ENCODE results near the gene TRNP1. TPM values are rescaled to one million over a fixed set of nuclear protein-coding genes. Genes with fewer than 3 reads are reported as not detected.

TRNP1 gene
- total and polyA plus RNA-seq, 10 of the 15 experiments (the other 5 are each of a cell fraction or from before 2014, with no cell fraction given): 0.13 TPM; not detected in 9

GRCh38 chr1:27009601-27010197 lies 16.2 kb downstream of the TRNP1 start:
- Histone ChIP-seq H2AFZ (ENCODE audit: control insufficient read depth, low read depth, low read length) (no peak overlapping the region), H3K27ac (ENCODE audit: control insufficient read depth, insufficient read depth) (no peak overlapping the region), H4K20me1 (ENCODE audit: control insufficient read depth, insufficient read depth) (no peaks in the 10 kb centered on the region), H3K9ac (ENCODE audit: control insufficient read depth, insufficient read depth, low read length) (no peak overlapping the region), H3K4me3 (no peak overlapping the region), H3K4me2 (ENCODE audit: control insufficient read depth, insufficient read depth) (no peak overlapping the region), H3K4me1 (ENCODE audit: control insufficient read depth, insufficient read depth, low read length) (no peaks in the 10 kb centered on the region), H3K27me3 (replicated peaks in 1 of 2; ENCODE audit: control insufficient read depth in 2 of 2, insufficient read depth in 2 of 2, low read length in 1 of 2) (peaks cover 3 to 5% of the 10 kb centered on the region in 2 experiments; a peak in 3 of 4 replicates), H3K9me3 (replicated peaks; ENCODE audit: control insufficient read depth, insufficient read depth, low read length) (no peaks in the 10 kb centered on the region), H3K79me2 (ENCODE audit: control insufficient read depth, insufficient read depth, low read length) (no peaks in the 10 kb centered on the region), H3K36me3 (ENCODE audit: control insufficient read depth in 2 of 2, insufficient read depth in 2 of 2, low read length in 1 of 2) (no peaks in the 10 kb centered on the region)
- no peak for ATAC-seq
- ChIA-PET CTCF (interaction anchor here (3.9 kb wide), 1 partner anchor 13 kb away, joined by 31 read pairs; no protein-coding TSS in a partner anchor), RAD21 (ENCODE audit: unreplicated experiment) (no interaction called here), POLR2A (interaction anchor here (0.5 kb wide), 1 partner anchor 42 kb away, joined by 3 read pairs; no protein-coding TSS in a partner anchor), SMC1A (ENCODE audit: uncharacterized antibody, unreplicated experiment) (interaction anchor here (0.7 kb wide), 1 partner anchor 36 kb away, joined by 3 read pairs; no protein-coding TSS in a partner anchor)
- no peak for FAIRE-seq
- in situ Hi-C loops (cut with MboI) (no loop called here), intact Hi-C loops (cut with micrococcal nuclease; ENCODE audit: unreplicated experiment) (no loop called here)
- no peak for DNase-seq (ENCODE audit: low read depth, low spot score)
- BruUV-seq (replicated peaks): no TSS peak
- TF ChIP-seq ZBTB40 (IDR thresholded peaks at IDR 0.05; ENCODE audit: borderline replicate concordance) (no peak), REST (IDR thresholded peaks at IDR 0.05; ENCODE audit: low read depth, low read length) (no peak), CHD1 (IDR thresholded peaks at IDR 0.05; ENCODE audit: low read depth, low read length) (no peak), ASH2L (IDR thresholded peaks at IDR 0.05; ENCODE audit: borderline replicate concordance, low read depth) (no peak), BMI1 (IDR thresholded peaks at IDR 0.05; ENCODE audit: borderline replicate concordance) (no peak), POLR2AphosphoS2 (IDR thresholded peaks at IDR 0.05; ENCODE audit: low read depth, low read length) (no peak)
- TF ChIP-seq, protein P1, sequence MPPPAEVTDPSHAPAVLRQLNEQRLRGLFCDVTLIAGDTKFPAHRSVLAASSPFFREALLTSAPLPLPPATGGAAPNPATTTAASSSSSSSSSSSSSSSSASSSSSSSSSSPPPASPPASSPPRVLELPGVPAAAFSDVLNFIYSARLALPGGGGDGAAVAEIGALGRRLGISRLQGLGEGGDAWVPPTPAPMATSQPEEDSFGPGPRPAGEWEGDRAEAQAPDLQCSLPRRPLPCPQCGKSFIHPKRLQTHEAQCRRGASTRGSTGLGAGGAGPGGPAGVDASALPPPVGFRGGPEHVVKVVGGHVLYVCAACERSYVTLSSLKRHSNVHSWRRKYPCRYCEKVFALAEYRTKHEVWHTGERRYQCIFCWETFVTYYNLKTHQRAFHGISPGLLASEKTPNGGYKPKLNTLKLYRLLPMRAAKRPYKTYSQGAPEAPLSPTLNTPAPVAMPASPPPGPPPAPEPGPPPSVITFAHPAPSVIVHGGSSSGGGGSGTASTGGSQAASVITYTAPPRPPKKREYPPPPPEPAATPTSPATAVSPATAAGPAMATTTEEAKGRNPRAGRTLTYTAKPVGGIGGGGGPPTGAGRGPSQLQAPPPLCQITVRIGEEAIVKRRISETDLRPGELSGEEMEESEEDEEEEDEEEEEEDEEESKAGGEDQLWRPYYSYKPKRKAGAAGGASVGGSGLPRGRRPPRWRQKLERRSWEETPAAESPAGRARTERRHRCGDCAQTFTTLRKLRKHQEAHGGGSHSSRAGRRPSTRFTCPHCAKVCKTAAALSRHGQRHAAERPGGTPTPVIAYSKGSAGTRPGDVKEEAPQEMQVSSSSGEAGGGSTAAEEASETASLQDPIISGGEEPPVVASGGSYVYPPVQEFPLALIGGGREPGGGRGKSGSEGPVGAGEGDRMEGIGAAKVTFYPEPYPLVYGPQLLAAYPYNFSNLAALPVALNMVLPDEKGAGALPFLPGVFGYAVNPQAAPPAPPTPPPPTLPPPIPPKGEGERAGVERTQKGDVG (CRISPR knock-in tag; IDR thresholded peaks at IDR 0.05): no peak
- TF ChIP-seq, protein P2, sequence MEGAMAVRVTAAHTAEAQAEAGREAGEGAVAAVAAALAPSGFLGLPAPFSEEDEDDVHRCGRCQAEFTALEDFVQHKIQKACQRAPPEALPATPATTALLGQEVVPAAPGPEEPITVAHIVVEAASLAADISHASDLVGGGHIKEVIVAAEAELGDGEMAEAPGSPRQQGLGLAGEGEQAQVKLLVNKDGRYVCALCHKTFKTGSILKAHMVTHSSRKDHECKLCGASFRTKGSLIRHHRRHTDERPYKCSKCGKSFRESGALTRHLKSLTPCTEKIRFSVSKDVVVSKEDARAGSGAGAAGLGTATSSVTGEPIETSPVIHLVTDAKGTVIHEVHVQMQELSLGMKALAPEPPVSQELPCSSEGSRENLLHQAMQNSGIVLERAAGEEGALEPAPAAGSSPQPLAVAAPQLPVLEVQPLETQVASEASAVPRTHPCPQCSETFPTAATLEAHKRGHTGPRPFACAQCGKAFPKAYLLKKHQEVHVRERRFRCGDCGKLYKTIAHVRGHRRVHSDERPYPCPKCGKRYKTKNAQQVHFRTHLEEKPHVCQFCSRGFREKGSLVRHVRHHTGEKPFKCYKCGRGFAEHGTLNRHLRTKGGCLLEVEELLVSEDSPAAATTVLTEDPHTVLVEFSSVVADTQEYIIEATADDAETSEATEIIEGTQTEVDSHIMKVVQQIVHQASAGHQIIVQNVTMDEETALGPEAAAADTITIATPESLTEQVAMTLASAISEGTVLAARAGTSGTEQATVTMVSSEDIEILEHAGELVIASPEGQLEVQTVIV (IDR thresholded peaks at IDR 0.05; ENCODE audit: borderline replicate concordance, partially characterized antibody): no peak
- WGBS (ENCODE audit: insufficient coverage, insufficient replicate concordance, low lambda C conversion rate, missing lambda C conversion rate): 26% methylated on average over 6 of the region's 6 CpGs

All from GM12878 (cell line).